GM18508 (cell line): ENCODE results near the gene PHF10.
"Not testable (repeated sequence)": the region's sequence is repeated elsewhere in the genome, so short reads cannot be mapped to it uniquely, and the experiment has no call there.

Source experiments
- ATAC-seq: cut with Tn5 transposase; IDR thresholded peaks from one replicate; pipeline ENCODE4 v1.9.1; 2021; ENCODE audit warnings: moderate number of reproducible peaks; ENCODE audit not compliant: insufficient read depth, unreplicated experiment

PHF10 gene

GRCh38 chr6:169724494-169725124, at the start of gene PHF10:
Gene PHF10 (minus strand): TSS chr6:169724500. CDS start chr6:169723931, 569 bp downstream.
- no peak for ATAC-seq

- no peak for ATAC-seq
Measured at GRCh38 chr6:169766921-169767736, 42.8 kb upstream of the PHF10 start.

- no peak for ATAC-seq
Measured at GRCh38 chr6:169766232-169766631, 41.9 kb upstream of the PHF10 start.

- ATAC-seq: not testable (repeated sequence)
Measured at GRCh38 chr6:169765789-169766188, 41.5 kb upstream of the PHF10 start.

GRCh38 chr6:169763881-169764280, 39.6 kb upstream of the PHF10 start:
- ATAC-seq: no peak

GRCh38 chr6:169763308-169763707, 39.0 kb upstream of the PHF10 start:
- no peak for ATAC-seq

- no peak for ATAC-seq
Measured at GRCh38 chr6:169755162-169755561, 30.9 kb upstream of the PHF10 start.

- ATAC-seq: no peak
Measured at GRCh38 chr6:169752074-169752623, 27.8 kb upstream of the PHF10 start.

- ATAC-seq: peak; percentile 84
Measured at GRCh38 chr6:169751242-169752073, 27.2 kb upstream of the PHF10 start, which contains the start of the genes DYNLT2 and ERMARD. Gene DYNLT2 (minus strand): TSS chr6:169751572. CDS start chr6:169751458, 114 bp downstream. Gene ERMARD (plus strand): TSS chr6:169751622. CDS start chr6:169751658, 36 bp downstream.

- no peak for ATAC-seq
Measured at GRCh38 chr6:169746556-169746955, 22.3 kb upstream of the PHF10 start.

- no peak for ATAC-seq
Measured at GRCh38 chr6:169745405-169745804, 21.1 kb upstream of the PHF10 start.

- ATAC-seq: no peak
Measured at GRCh38 chr6:169741344-169741743, 17.0 kb upstream of the PHF10 start.

GRCh38 chr6:169738976-169739529, 14.8 kb upstream of the PHF10 start:
- ATAC-seq: no peak

GRCh38 chr6:169738204-169738975, 14.1 kb upstream of the PHF10 start:
- no peak for ATAC-seq

GRCh38 chr6:169729961-169730360, 5.7 kb upstream of the PHF10 start:
- ATAC-seq: no peak

- no peak for ATAC-seq
Measured at GRCh38 chr6:169726963-169727362, 2.7 kb upstream of the PHF10 start.

- ATAC-seq: no peak
Measured at GRCh38 chr6:169726049-169726400, 1.7 kb upstream of the PHF10 start.

- no peak for ATAC-seq
Measured at GRCh38 chr6:169725125-169726048, 1.1 kb upstream of the PHF10 start.
